Lower leg skin (tissue), 3 donors: ENCODE data around the gene RLN3.

ENCODE experiments used
- POLR2A ChIP-seq, 2 donors: fragments of 450-650 bp; IDR thresholded peaks; one replicate each; pipeline ENCODE4 v1.6.1; 2016 to 2017; ENCODE audit warnings: antibody characterized with exemption in 2 of 2, mild to moderate bottlenecking in 1 of 2, moderate library complexity in 1 of 2
- TF ChIP-seq, protein P1 (sequence below), 3 donors: fragments of 450-650 bp; IDR thresholded peaks; one replicate each; pipeline ENCODE4 v1.5.1; 2016; ENCODE audit warnings: antibody characterized with exemption in 3 of 3, mild to moderate bottlenecking in 3 of 3, moderate library complexity in 2 of 3

DNA sequence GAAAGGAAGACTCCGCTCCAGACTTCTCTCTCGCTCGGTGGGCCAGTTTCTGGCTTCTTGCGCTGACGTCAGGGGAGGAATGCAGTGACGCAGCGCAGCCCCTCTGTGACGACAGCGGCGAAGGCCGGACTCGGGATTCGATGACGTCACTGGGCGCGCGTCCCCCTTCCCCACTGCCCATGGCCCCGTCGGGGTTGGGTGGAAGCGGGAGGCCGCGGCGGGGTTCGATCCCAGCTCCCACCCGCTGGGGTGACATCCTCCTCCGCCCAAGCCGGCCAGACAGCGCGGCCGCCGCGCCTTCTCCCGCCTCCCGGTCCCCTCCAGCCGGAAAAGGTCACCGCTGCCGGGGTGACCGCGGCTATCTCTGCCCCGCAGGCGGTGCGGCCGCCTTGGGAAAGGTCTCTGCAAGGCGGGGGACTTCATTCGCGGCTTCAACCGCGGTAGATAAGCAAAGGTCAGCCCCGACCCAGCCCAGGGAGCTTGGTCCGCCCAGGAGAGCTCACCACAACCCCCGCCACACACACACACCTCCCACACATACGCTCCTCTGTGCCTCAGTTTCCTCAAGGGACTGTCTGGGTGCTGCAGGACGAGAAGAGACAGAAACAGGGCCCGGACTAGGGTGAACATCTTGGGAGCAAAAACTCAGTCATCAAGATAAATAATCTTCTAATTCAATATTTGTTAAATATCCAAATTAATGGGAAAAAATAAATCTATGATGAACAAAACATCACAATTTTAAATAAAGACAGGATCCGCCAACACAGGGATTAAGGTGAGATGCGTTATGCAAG lies 21.0 kb upstream of the RLN3 start:
- TF ChIP-seq, protein P1, sequence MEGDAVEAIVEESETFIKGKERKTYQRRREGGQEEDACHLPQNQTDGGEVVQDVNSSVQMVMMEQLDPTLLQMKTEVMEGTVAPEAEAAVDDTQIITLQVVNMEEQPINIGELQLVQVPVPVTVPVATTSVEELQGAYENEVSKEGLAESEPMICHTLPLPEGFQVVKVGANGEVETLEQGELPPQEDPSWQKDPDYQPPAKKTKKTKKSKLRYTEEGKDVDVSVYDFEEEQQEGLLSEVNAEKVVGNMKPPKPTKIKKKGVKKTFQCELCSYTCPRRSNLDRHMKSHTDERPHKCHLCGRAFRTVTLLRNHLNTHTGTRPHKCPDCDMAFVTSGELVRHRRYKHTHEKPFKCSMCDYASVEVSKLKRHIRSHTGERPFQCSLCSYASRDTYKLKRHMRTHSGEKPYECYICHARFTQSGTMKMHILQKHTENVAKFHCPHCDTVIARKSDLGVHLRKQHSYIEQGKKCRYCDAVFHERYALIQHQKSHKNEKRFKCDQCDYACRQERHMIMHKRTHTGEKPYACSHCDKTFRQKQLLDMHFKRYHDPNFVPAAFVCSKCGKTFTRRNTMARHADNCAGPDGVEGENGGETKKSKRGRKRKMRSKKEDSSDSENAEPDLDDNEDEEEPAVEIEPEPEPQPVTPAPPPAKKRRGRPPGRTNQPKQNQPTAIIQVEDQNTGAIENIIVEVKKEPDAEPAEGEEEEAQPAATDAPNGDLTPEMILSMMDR (IDR thresholded peaks at IDR 0.05), result no peak
- TF ChIP-seq POLR2A (IDR thresholded peaks at IDR 0.05), result no peak
